IMR-90 (cell line): ENCODE results near the gene RC3H2. TPM values are rescaled to one million over a fixed set of nuclear protein-coding genes. Genes with fewer than 3 reads are reported as not detected.
A peak's percentile ranks its signal among the peaks of the same experiment; 100 is the strongest.

Experiments used
- ATAC-seq: fragments of 200-7000 bp; cut with Tn5 transposase; 2 replicates; pipeline ENCODE4 v1.9.1; 2020; ENCODE audit warnings: low read depth, mild to moderate bottlenecking, moderate library complexity
- BruUV-seq: library from RNA; stranded (reverse); fragments of 400-500 nt; replicated peaks from 2 replicates; lab custom pipeline; 2021; lab: Mats Ljungman, UMichigan
- CTCF ChIA-PET: fragments of 300-600 bp; formaldehyde crosslinking; extraction: SDS; loops from one replicate; lab custom pipeline; 2021; ENCODE audit warnings: antibody characterized with exemption; lab: Yijun Ruan, JAX
- POLR2A ChIA-PET: fragments of 300-600 bp; sonication (Branson Sonifier 250); formaldehyde crosslinking; loops from one replicate; lab custom pipeline; 2022; ENCODE audit warnings: antibody characterized with exemption; ENCODE audit not compliant: unreplicated experiment; lab: Charles Lee
- DNase-seq: peaks from one replicate; pipeline ENCODE4 v3.0.0; 2013
- H2AFZ ChIP-seq: replicated peaks from 2 replicates; pipeline ENCODE3; 2013; ENCODE audit warnings: low read length, mild to moderate bottlenecking; ENCODE audit not compliant: poor library complexity
- H2AK5ac ChIP-seq: 2 replicates; pipeline ENCODE4 v1.6.1; 2013; ENCODE audit warnings: low read depth, low read length, inconsistent platforms
- H2AK9ac ChIP-seq: replicated peaks from 2 replicates; pipeline ENCODE3; 2013; ENCODE audit warnings: mild to moderate bottlenecking, low read depth, low read length, moderate library complexity; ENCODE audit not compliant: poor library complexity
- H2BK120ac ChIP-seq: 2 replicates; pipeline ENCODE4 v1.6.1; 2013; ENCODE audit warnings: low read depth, low read length, inconsistent platforms
- H2BK15ac ChIP-seq: 3 replicates; pipeline ENCODE4 v1.6.1; 2013; ENCODE audit warnings: low read depth, low read length, inconsistent platforms
- H2BK20ac ChIP-seq: 2 replicates; pipeline ENCODE4 v1.6.1; 2013; ENCODE audit warnings: low read depth, mild to moderate bottlenecking, inconsistent platforms, low read length, moderate library complexity
- H2BK5ac ChIP-seq: 2 replicates; pipeline ENCODE4 v1.6.1; 2013; ENCODE audit warnings: mild to moderate bottlenecking, low read depth, low read length, inconsistent platforms; ENCODE audit not compliant: poor library complexity, severe bottlenecking
- H3K14ac ChIP-seq: replicated peaks from 2 replicates; pipeline ENCODE4 v1.6.1; 2013; ENCODE audit warnings: low read depth, low read length, inconsistent platforms
- H3K18ac ChIP-seq: 2 replicates; pipeline ENCODE4 v1.6.1; 2013; ENCODE audit warnings: low read depth, low read length, control low read depth
- H3K23ac ChIP-seq: 2 replicates; pipeline ENCODE4 v1.6.1; 2013; ENCODE audit warnings: low read depth, low read length, inconsistent platforms
- H3K27ac ChIP-seq: 2 replicates; pipeline ENCODE4 v1.5.1; 2013; ENCODE audit warnings: mild to moderate bottlenecking, control low read depth, low read length; ENCODE audit not compliant: insufficient read depth
- H3K27me3 ChIP-seq: 2 replicates; pipeline ENCODE4 v1.6.1; 2013; ENCODE audit warnings: low read length; ENCODE audit not compliant: control insufficient read depth, insufficient read depth
- H3K36me3 ChIP-seq: 2 replicates; pipeline ENCODE4 v1.6.1; 2013; ENCODE audit warnings: low read length, mixed read lengths; ENCODE audit not compliant: control insufficient read depth, insufficient read depth
- H3K4ac ChIP-seq: 2 replicates; pipeline ENCODE4 v1.6.1; 2013; ENCODE audit warnings: low read depth, low read length, inconsistent platforms
- H3K4me1 ChIP-seq: 2 replicates; pipeline ENCODE4 v1.6.1; 2013; ENCODE audit warnings: low read length, mixed read lengths; ENCODE audit not compliant: control insufficient read depth, insufficient read depth
- H3K4me2 ChIP-seq: 2 replicates; pipeline ENCODE4 v1.6.1; 2013; ENCODE audit warnings: low read depth, mild to moderate bottlenecking, control low read depth, low read length, moderate library complexity
- H3K4me3 ChIP-seq: 2 replicates; pipeline ENCODE4 v1.5.1; 2013; ENCODE audit warnings: low read depth, mild to moderate bottlenecking, control low read depth, low read length, moderate library complexity; ENCODE audit not compliant: insufficient read depth
- H3K56ac ChIP-seq: 2 replicates; pipeline ENCODE4 v1.6.1; 2013; ENCODE audit warnings: low read length, inconsistent platforms; ENCODE audit not compliant: insufficient read depth; ENCODE audit errors: extremely low read depth
- H3K79me1 ChIP-seq, 2 experiments: 2 replicates each; pipeline ENCODE4 v1.6.1; 2013; ENCODE audit warnings: low read length in 2 of 2, inconsistent platforms in 1 of 2, low read depth in 1 of 2
- H3K9ac ChIP-seq: 2 replicates; pipeline ENCODE4 v1.6.1; 2013; ENCODE audit warnings: low read depth, low read length, control low read depth
- H3K9me1 ChIP-seq: 2 replicates; pipeline ENCODE4 v1.6.1; 2013; ENCODE audit warnings: low read length, inconsistent platforms; ENCODE audit not compliant: insufficient read depth
- H3K9me3 ChIP-seq: 2 replicates; pipeline ENCODE4 v1.6.1; 2013; ENCODE audit warnings: low read length; ENCODE audit not compliant: control insufficient read depth, insufficient read depth
- H4K20me1 ChIP-seq: 2 replicates; pipeline ENCODE4 v1.6.1; 2013; ENCODE audit warnings: low read length, inconsistent platforms; ENCODE audit not compliant: insufficient read depth
- H4K5ac ChIP-seq: 2 replicates; pipeline ENCODE4 v1.6.1; 2013; ENCODE audit warnings: mild to moderate bottlenecking, low read depth, low read length, control low read depth
- H4K8ac ChIP-seq, 2 experiments: 2 replicates each; pipeline ENCODE4 v1.6.1; 2013; ENCODE audit warnings: low read depth in 2 of 2, low read length in 2 of 2, control low read depth in 1 of 2, inconsistent platforms in 1 of 2
- H4K91ac ChIP-seq: 2 replicates; pipeline ENCODE4 v1.6.1; 2013; ENCODE audit warnings: low read depth, low read length, inconsistent platforms; ENCODE audit not compliant: insufficient read depth
- CEBPB ChIP-seq: IDR thresholded peaks from 2 replicates; pipeline ENCODE4 v1.6.1; 2012; ENCODE audit warnings: low read depth, low read length, improper control_type of control experiment
- CHD1 ChIP-seq: IDR thresholded peaks from 2 replicates; pipeline ENCODE4 v1.6.1; 2012; ENCODE audit warnings: low read depth, low read length, improper control_type of control experiment
- MAFK ChIP-seq: IDR thresholded peaks from 2 replicates; pipeline ENCODE4 v1.6.1; 2012; ENCODE audit warnings: low read depth, low read length, improper control_type of control experiment
- RFX5 ChIP-seq: IDR thresholded peaks from 2 replicates; pipeline ENCODE4 v1.8.0; 2012; ENCODE audit warnings: low read depth, mild to moderate bottlenecking, low read length, moderate library complexity
- WGBS, 2 experiments: methylation state at CpG; one replicate each; pipeline versions ENCODE4 v1.1.5 to v1.1.7; 2013; ENCODE audit warnings: missing lambda C conversion rate in 2 of 2; ENCODE audit not compliant: insufficient read length in 1 of 2; ENCODE audit errors: extremely low coverage in 2 of 2; 5-methylcytosine and 5-hydroxymethylcytosine counted together
- dilution Hi-C: fragments of 300-500 bp; cut with HindIII; formaldehyde crosslinking; loops from one replicate; pipeline ENCODE4 v1.14.3; 2018; ENCODE audit warnings: low sequenced_read_pairs; ENCODE audit not compliant: unreplicated experiment
- in situ Hi-C: fragments of 300-500 bp; cut with MboI; formaldehyde crosslinking; loops from 3 replicates; pipeline ENCODE4 v1.14.3; 2019; ENCODE audit warnings: low sequenced_read_pairs, inconsistent platforms, mixed read lengths
- intact Hi-C: fragments of 100-400 bp; cut with micrococcal nuclease; formaldehyde crosslinking; loops from 2 replicates; pipeline ENCODE4 v1.10.0; 2022
- polyA plus RNA-seq, 3 experiments: library from polyadenylated mRNA; depleted of rRNA; stranded (reverse); fragments of >200 nt; gene quantifications; 2 replicates each; pipeline ENCODE4 v1.2.3, GENCODE V29; 2012; ENCODE audit warnings: low replicate concordance in 1 of 3
- total RNA-seq: library from RNA; depleted of rRNA; stranded (reverse); fragments of >200 nt; gene quantifications from 2 replicates; pipeline ENCODE4 v1.2.3, GENCODE V29; 2012
- TF ChIP-seq, protein P1 (sequence below): fragments of 150-350 bp; IDR thresholded peaks from 2 replicates; pipeline ENCODE4 v1.6.1; 2016; ENCODE audit warnings: low read depth, mild to moderate bottlenecking, low read length, moderate library complexity, borderline replicate concordance

RC3H2 gene
- total and polyA plus RNA-seq, 2 of the 4 experiments (the other 2 are of a cell fraction), result 14.7 to 58.4 TPM

DNA sequence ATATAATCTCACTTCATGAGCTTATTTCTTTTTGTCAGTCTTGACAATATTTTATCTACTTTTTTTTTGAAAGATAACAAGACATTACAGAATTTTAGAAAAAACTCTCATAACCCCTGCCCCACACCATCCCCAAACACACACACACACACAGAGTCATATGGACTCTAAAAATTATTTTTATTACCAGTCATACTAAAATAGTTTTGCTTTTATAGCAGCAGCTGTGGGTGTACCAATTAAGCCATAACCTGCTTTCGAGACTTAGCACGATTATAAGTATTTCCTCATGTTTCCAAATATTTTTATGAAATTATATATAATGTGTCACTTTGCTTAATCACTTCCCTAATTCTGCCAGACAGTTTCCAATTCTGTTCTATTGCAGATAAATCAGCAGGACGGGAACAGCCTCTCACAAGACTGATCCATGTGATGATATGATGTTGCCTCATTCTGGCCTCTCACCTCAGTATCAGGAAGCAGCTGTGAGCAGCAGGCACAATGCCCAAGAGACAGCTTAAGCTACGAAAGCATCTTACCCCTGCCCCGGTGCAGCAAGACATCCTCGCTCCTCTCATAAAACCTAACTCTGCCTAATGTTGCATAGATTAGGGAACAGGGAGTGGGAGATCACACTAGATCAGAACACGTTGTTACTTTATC, 83.7 kb downstream of the RC3H2 start:
- DNase-seq, result peak; percentile 62

More for the DNA sequence above, 83.7 kb downstream of the RC3H2 start:
- Histone ChIP-seq H3K23ac (peak overlapping the region; percentile 38; the same call in 1 of the 2 replicates), H3K4me1 (peaks cover 10% of the 10 kb centered on the region), H3K56ac (no peak overlapping the region), H3K27ac (no peak overlapping the region), H3K9me1 (peaks cover 14% of the 10 kb centered on the region), H4K20me1 (no peaks in the 10 kb centered on the region), H2BK5ac (no peak overlapping the region), H2AK5ac (peak overlapping the region; percentile 11; the same call in 1 of the 2 replicates), H3K36me3 (peaks cover 32% of the 10 kb centered on the region), H3K14ac (no peak overlapping the region), H2BK15ac (peak overlapping the region; percentile 13; the same call in 1 of the 3 replicates), H3K27me3 (no peaks in the 10 kb centered on the region), H4K91ac (no peak overlapping the region), H3K4me3 (no peak overlapping the region), H2AK9ac (peak overlapping the region; percentile 25), H2BK20ac (no peak overlapping the region), H3K18ac (no peak overlapping the region), H3K9me3 (no peaks in the 10 kb centered on the region), H2AFZ (no peak overlapping the region), H3K9ac (no peak overlapping the region), H3K4ac (peak overlapping the region; percentile 25; the same call in 1 of the 2 replicates), H4K8ac (no peak overlapping the region), H3K79me1 (peaks cover 27 to 50% of the 10 kb centered on the region in 2 experiments), H4K5ac (no peak overlapping the region), H3K4me2 (no peak overlapping the region), H2BK120ac (peak overlapping the region; percentile 44; the same call in 1 of the 2 replicates)
- dilution Hi-C loops (no loop called here), in situ Hi-C loops (no loop called here), intact Hi-C loops (no loop called here)
- no peak for TF ChIP-seq CHD1
- TF ChIP-seq CEBPB, result peak; percentile 50; the same call in 1 of the 2 replicates
- TF ChIP-seq, protein P1, sequence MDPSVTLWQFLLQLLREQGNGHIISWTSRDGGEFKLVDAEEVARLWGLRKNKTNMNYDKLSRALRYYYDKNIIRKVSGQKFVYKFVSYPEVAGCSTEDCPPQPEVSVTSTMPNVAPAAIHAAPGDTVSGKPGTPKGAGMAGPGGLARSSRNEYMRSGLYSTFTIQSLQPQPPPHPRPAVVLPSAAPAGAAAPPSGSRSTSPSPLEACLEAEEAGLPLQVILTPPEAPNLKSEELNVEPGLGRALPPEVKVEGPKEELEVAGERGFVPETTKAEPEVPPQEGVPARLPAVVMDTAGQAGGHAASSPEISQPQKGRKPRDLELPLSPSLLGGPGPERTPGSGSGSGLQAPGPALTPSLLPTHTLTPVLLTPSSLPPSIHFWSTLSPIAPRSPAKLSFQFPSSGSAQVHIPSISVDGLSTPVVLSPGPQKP, result no peak
- no peak for TF ChIP-seq MAFK
- no peak for TF ChIP-seq RFX5
- POLR2A ChIA-PET, result no interaction called here
- no TSS peak for BruUV-seq
- 80% methylated on average over 1 of the region's 7 CpGs; no CpG with 5 or more reads in 1 of the 2 experiments for WGBS, 2 experiments
- CTCF ChIA-PET, result no interaction called here
- peak; percentile 38; the same call in 1 of the 2 replicates for ATAC-seq
